Lower leg skin (tissue), 4 donors: ENCODE results near the gene MAMLD1. TPM values are rescaled to one million over a fixed set of nuclear protein-coding genes. Genes with fewer than 3 reads are reported as not detected.

Experiments
- DNase-seq, 2 donors: peaks; one replicate each; pipeline ENCODE4 v3.0.0-alpha.2; 2019; ENCODE audit warnings: low spot score in 2 of 2
- H3K4me3 ChIP-seq: fragments of 200-600 bp; sonication (generic); 2 replicates; pipeline ENCODE4 v1.5.1; 2017; ENCODE audit warnings: mild to moderate bottlenecking, low read depth; ENCODE audit not compliant: poor library complexity, severe bottlenecking
- CTCF ChIP-seq, 3 donors: fragments of 450-650 bp; IDR thresholded peaks; one replicate each; pipeline ENCODE4 v1.5.1; 2016; ENCODE audit warnings: antibody characterized with exemption in 3 of 3, mild to moderate bottlenecking in 3 of 3, moderate library complexity in 2 of 3
- POLR2A ChIP-seq, 2 donors: fragments of 450-650 bp; IDR thresholded peaks; one replicate each; pipeline ENCODE4 v1.6.1; 2016 to 2017; ENCODE audit warnings: antibody characterized with exemption in 2 of 2, mild to moderate bottlenecking in 1 of 2, moderate library complexity in 1 of 2
- WGBS, 2 donors: methylation state at CpG; one replicate each; pipeline ENCODE4 v1.1.5; 2018; 5-methylcytosine and 5-hydroxymethylcytosine counted together
- intact Hi-C: fragments of 100-400 bp; cut with DNase I; formaldehyde crosslinking; loops from one replicate; pipeline ENCODE4 v1.15.0; 2023; ENCODE audit warnings: low total_unique reads
- total RNA-seq, 4 donors: library from RNA; depleted of rRNA; stranded (reverse); fragments of >200 nt; gene quantifications; one replicate each; pipeline ENCODE4 v1.1.0, GENCODE V29; 2016

The MAMLD1 gene
- total RNA-seq, 4 donors from 2014 or later, result 1.9 to 3.2 (median 2.6) TPM

GRCh38 chrX:150332023-150332422 lies 31.1 kb upstream of the MAMLD1 start:
- no peak for TF ChIP-seq CTCF (IDR thresholded peaks at IDR 0.05)
- no peak for TF ChIP-seq POLR2A (IDR thresholded peaks at IDR 0.05)
- WGBS, 2 donors, result 92 to 96% methylated on average over 2 of the region's 2 CpGs
- no peak overlapping the region for H3K4me3 ChIP-seq
- DNase-seq, result no peak
- intact Hi-C loops, result no loop called here

- 57% methylated on average over 1 of the region's 1 CpG; no CpG with 5 or more reads in 1 of the 2 donors for WGBS, 2 donors
- H3K4me3 ChIP-seq, result no peak overlapping the region
- no peak for TF ChIP-seq POLR2A (IDR thresholded peaks at IDR 0.05)
- TF ChIP-seq CTCF (IDR thresholded peaks at IDR 0.05), result no peak
- intact Hi-C loops, result no loop called here
- no peak for DNase-seq
Measured at GRCh38 chrX:150334100-150334499, 29.0 kb upstream of the MAMLD1 start.

GRCh38 chrX:150334981-150335380 lies 28.1 kb upstream of the MAMLD1 start:
- intact Hi-C loops, result no loop called here
- no peak overlapping the region for H3K4me3 ChIP-seq
- no peak for TF ChIP-seq POLR2A (IDR thresholded peaks at IDR 0.05)
- TF ChIP-seq CTCF (IDR thresholded peaks at IDR 0.05), result no peak
- 43 to 64% methylated on average over 2 of the region's 2 CpGs for WGBS, 2 donors
- no peak for DNase-seq

- WGBS, 2 donors, result 78 to 79% methylated on average over 6 of the region's 6 CpGs
Measured at GRCh38 chrX:150337026-150337425, 26.1 kb upstream of the MAMLD1 start.

GRCh38 chrX:150337536-150337935 lies 25.6 kb upstream of the MAMLD1 start:
- 40 to 51% methylated on average over 4 of the region's 4 CpGs for whole genome bisulfite sequencing, 2 donors
- intact Hi-C loops, result no loop called here
- H3K4me3 ChIP-seq, result no peak overlapping the region
- no peak for DNase-seq
- TF ChIP-seq CTCF (IDR thresholded peaks at IDR 0.05), result no peak
- no peak for TF ChIP-seq POLR2A (IDR thresholded peaks at IDR 0.05)

More at GRCh38 chrX:150337026-150337425, 26.1 kb upstream of the MAMLD1 start:
- intact Hi-C loops, result no loop called here
- no peak for DNase-seq
- TF ChIP-seq CTCF (IDR thresholded peaks at IDR 0.05) (no peak), POLR2A (IDR thresholded peaks at IDR 0.05) (no peak)
- H3K4me3 ChIP-seq, result no peak overlapping the region

- 79 to 98% methylated on average over 7 to 8 of the region's 8 CpGs for WGBS, 2 donors
- TF ChIP-seq CTCF (IDR thresholded peaks at IDR 0.05) (no peak), POLR2A (IDR thresholded peaks at IDR 0.05) (no peak)
- DNase-seq, result no peak
- intact Hi-C loops, result no loop called here
- H3K4me3 ChIP-seq, result no peak overlapping the region
Measured at GRCh38 chrX:150338615-150339014, 24.5 kb upstream of the MAMLD1 start.
